Esophagus muscularis mucosa (tissue), 4 donors: ENCODE measurements around the gene STK17A.

Experiments used
- EP300 ChIP-seq: sonication (generic); formaldehyde crosslinking; IDR thresholded peaks from one replicate; pipeline ENCODE4 v1.6.1; 2017; ENCODE audit warnings: antibody characterized with exemption
- POLR2A ChIP-seq: fragments of 450-650 bp; IDR thresholded peaks from one replicate; pipeline ENCODE4 v1.6.1; 2017; ENCODE audit warnings: antibody characterized with exemption, moderate library complexity, mild to moderate bottlenecking, low read depth
- POLR2AphosphoS5 ChIP-seq, 2 donors: sonication (generic); formaldehyde crosslinking; IDR thresholded peaks; one replicate each; pipeline ENCODE4 v1.6.1; 2017; ENCODE audit warnings: antibody characterized with exemption in 2 of 2
- TF ChIP-seq, protein P1 (sequence below), 3 experiments: fragments of 200-600 bp in 2 of 3; fragments of 450-650 bp in 1 of 3; sonication (generic) in 2 of 3; IDR thresholded peaks; one replicate each; pipeline ENCODE4 v1.5.1; 2017 to 2019; ENCODE audit warnings: antibody characterized with exemption in 3 of 3, mild to moderate bottlenecking in 2 of 3, moderate library complexity in 1 of 3

DNA sequence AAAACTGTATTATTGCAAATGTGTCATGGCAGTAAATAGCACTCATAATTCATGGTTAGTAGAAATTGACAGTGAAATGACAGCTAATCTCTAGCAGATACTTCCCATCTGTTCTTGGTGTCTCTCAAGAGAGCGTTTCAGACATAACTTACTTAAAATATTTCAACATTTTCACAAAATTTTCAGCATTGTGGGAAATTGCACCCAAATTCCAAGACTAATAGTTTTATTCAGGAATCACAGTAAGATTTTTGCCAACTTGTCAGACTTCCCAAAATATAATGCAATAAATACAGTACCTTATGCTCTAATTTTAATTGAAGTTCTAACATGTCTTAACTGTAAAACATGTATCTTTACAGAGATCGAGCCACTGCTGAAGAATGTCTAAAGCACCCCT lies 41.2 kb downstream of the STK17A start:
- TF ChIP-seq, protein P1, sequence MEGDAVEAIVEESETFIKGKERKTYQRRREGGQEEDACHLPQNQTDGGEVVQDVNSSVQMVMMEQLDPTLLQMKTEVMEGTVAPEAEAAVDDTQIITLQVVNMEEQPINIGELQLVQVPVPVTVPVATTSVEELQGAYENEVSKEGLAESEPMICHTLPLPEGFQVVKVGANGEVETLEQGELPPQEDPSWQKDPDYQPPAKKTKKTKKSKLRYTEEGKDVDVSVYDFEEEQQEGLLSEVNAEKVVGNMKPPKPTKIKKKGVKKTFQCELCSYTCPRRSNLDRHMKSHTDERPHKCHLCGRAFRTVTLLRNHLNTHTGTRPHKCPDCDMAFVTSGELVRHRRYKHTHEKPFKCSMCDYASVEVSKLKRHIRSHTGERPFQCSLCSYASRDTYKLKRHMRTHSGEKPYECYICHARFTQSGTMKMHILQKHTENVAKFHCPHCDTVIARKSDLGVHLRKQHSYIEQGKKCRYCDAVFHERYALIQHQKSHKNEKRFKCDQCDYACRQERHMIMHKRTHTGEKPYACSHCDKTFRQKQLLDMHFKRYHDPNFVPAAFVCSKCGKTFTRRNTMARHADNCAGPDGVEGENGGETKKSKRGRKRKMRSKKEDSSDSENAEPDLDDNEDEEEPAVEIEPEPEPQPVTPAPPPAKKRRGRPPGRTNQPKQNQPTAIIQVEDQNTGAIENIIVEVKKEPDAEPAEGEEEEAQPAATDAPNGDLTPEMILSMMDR (IDR thresholded peaks at IDR 0.05) = no peak
- TF ChIP-seq POLR2A (no peak), EP300 (no peak), POLR2AphosphoS5 (IDR thresholded peaks at IDR 0.05) (no peak)
